Lower leg skin (tissue), 3 donors: Measurements from ENCODE around the gene CRTC1.

ENCODE experiments used
- CTCF ChIP-seq, 3 donors: fragments of 450-650 bp; IDR thresholded peaks; one replicate each; pipeline ENCODE4 v1.5.1; 2016; ENCODE audit warnings: antibody characterized with exemption in 3 of 3, mild to moderate bottlenecking in 3 of 3, moderate library complexity in 2 of 3
- POLR2A ChIP-seq, 2 donors: fragments of 450-650 bp; IDR thresholded peaks; one replicate each; pipeline ENCODE4 v1.6.1; 2016 to 2017; ENCODE audit warnings: antibody characterized with exemption in 2 of 2, mild to moderate bottlenecking in 1 of 2, moderate library complexity in 1 of 2

GRCh38 chr19:18700501-18701249, 17.2 kb downstream of the CRTC1 start:
- TF ChIP-seq POLR2A (IDR thresholded peaks at IDR 0.05): no peak
- no peak for TF ChIP-seq CTCF (IDR thresholded peaks at IDR 0.05)
